K562 (cell line): ENCODE measurements around the gene SLC24A4.

Source experiments
- HCFC1 ChIP-seq: IDR thresholded peaks from 2 replicates; pipeline ENCODE4 v1.6.1; 2012; ENCODE audit warnings: low read depth, low read length, improper control_type of control experiment
- IRF2 ChIP-seq: sonication (generic); formaldehyde crosslinking; IDR thresholded peaks from 2 replicates; pipeline ENCODE4 v1.8.1; 2022; ENCODE audit warnings: mild to moderate bottlenecking, missing genetic modification reagents
- MAFK ChIP-seq: IDR thresholded peaks from 2 replicates; pipeline ENCODE4 v1.6.1; 2011; ENCODE audit warnings: low read length, improper control_type of control experiment
- NFATC3 ChIP-seq: fragments of 450-650 bp; IDR thresholded peaks from 2 replicates; pipeline ENCODE4 v1.6.1; 2017; ENCODE audit warnings: mild to moderate bottlenecking
- POLR2A ChIP-seq: fragments of 450-650 bp; conservative IDR thresholded peaks from 2 replicates; pipeline ENCODE4 v1.6.1; 2016
- SRF ChIP-seq, 2 experiments: fragments of 250-450, 450-650 bp in 1 of 2; sonication (Bioruptor Pico) in 1 of 2; sonication (generic) in 1 of 2; formaldehyde crosslinking; IDR thresholded peaks; 2 replicates each; pipeline versions ENCODE4 v1.5.0 to v1.5.1; 2020 to 2022; ENCODE audit warnings: mild to moderate bottlenecking in 1 of 2, missing genetic modification reagents in 1 of 2

DNA sequence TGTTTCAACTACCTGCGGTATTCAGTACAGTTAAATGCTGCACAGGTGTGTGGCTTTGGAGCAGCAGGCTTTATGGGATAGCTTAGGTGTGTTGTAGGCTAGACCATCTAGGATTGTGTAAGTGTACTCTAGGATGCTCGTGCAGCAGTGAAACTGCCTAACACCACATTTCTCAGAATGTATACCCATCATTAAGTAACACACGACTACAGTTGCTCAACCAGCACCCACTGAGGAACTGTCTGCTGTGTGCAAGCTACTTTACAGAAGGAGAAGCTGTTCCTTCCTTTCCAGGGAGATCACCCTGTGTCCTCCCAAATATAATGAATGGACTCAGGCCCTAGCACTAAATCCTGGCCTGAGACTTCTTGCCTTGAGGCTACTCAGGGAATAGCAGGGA lies 94.8 kb downstream of the SLC24A4 start:
- TF ChIP-seq MAFK = no peak
- no peak for TF ChIP-seq POLR2A
- TF ChIP-seq NFATC3 = no peak
- no peak for TF ChIP-seq IRF2 (CRISPR knock-in tag)
- TF ChIP-seq SRF (CRISPR knock-in tag; IDR thresholded peaks at IDR 0.05) = no peak
- no peak for TF ChIP-seq HCFC1
